Lower leg skin (tissue), 3 donors: Measurements from ENCODE around the gene TP73.

Experiments
- CTCF ChIP-seq, 3 donors: fragments of 450-650 bp; IDR thresholded peaks; one replicate each; pipeline ENCODE4 v1.5.1; 2016; ENCODE audit warnings: antibody characterized with exemption in 3 of 3, mild to moderate bottlenecking in 3 of 3, moderate library complexity in 2 of 3
- POLR2A ChIP-seq, 2 donors: fragments of 450-650 bp; IDR thresholded peaks; one replicate each; pipeline ENCODE4 v1.6.1; 2016 to 2017; ENCODE audit warnings: antibody characterized with exemption in 2 of 2, mild to moderate bottlenecking in 1 of 2, moderate library complexity in 1 of 2

GRCh38 chr1:3733094-3733882 is 81.0 kb downstream of the TP73 start:
- no peak for TF ChIP-seq CTCF (IDR thresholded peaks at IDR 0.05)
- no peak for TF ChIP-seq POLR2A (IDR thresholded peaks at IDR 0.05)
